ENCODE results near the gene RBKS. TPM values are rescaled to one million over a fixed set of nuclear protein-coding genes. Genes with fewer than 3 reads are reported as not detected.

RBKS gene
- total RNA-seq, result 12.1 TPM

DNA sequence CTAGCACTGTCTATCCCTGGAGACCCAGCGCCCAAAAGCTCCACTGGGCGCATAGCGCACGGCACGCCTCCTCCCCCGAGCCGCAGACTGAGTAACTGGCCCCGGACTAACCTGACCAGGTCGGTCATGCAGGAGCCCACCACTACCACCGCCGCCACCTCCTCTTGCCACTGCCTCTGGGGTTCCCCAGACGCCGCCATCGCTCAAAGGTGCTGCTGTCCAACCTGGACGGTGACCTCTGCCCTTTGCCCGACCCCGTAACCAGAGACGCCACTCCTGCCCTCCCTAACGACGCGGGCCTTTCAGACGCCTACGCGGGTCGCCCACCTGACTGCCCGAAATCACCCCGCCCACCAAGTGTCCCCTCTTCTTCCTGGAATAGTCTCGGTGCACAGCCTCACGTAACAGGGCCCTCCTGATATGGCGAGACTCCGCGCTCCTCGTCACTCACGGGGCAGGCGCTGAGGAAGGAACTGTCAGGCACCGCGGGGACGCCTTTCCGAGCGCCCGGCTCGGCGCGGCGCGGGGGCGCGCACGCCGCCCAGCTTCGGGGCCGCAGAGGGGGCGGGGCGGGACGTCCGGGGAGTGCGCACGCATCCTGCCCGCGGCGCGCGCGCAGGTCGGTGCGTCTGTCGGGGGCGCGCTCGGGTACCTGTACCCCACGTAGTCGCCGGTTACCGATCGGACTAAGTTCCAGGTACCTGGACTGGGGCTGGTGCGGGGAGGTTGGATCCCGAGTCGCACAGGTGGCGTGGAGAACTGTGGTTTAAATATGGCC, at the start of gene RBKS, which contains the start of gene BABAM2:
RBKS (minus strand) TSS at position 242 of the 778 bp plus-strand sequence; CDS start at position 200, 42 bp downstream.
BABAM2 (plus strand) TSS at position 584 of the 778 bp plus-strand sequence. CDS start 3,828 bp downstream, outside the sequence.
- no peaks in the 10 kb centered on the region for H3K27me3 ChIP-seq (ENCODE audit: insufficient read depth, low read length)
- no peaks in the 10 kb centered on the region for H3K9me3 ChIP-seq (ENCODE audit: low read depth, low read length)
- peak within 1 kb of the TSS; percentile 71 for H3K4me3 ChIP-seq (ENCODE audit: low read length)
- H3K4me1 ChIP-seq (ENCODE audit: insufficient read depth, low read length), result peaks cover 36% of the 10 kb centered on the region

DNA sequence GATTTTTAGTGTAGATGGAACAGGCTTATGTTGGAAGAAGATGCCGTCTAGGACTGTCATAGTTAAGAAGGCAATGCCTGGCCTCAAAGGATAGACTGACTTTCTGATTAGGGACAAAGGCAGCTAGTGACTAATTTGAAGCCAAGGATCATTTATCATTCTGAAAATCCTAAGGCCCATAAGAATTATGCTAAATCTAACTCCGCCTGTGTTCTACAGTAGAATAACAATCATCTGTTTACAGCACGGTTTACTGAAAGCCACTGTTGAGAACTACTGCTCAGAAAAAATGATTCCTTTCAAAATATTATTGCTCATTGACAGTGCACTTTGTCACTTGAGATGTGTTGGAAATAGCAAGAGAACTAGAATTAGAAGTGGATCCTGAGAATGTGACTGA, 44.8 kb upstream of the RBKS start:
- Histone ChIP-seq H3K4me1 (ENCODE audit: insufficient read depth, low read length) (peaks cover 8% of the 10 kb centered on the region), H3K9me3 (ENCODE audit: low read depth, low read length) (no peaks in the 10 kb centered on the region), H3K27me3 (ENCODE audit: insufficient read depth, low read length) (no peaks in the 10 kb centered on the region), H3K4me3 (ENCODE audit: low read length) (no peak overlapping the region)

DNA sequence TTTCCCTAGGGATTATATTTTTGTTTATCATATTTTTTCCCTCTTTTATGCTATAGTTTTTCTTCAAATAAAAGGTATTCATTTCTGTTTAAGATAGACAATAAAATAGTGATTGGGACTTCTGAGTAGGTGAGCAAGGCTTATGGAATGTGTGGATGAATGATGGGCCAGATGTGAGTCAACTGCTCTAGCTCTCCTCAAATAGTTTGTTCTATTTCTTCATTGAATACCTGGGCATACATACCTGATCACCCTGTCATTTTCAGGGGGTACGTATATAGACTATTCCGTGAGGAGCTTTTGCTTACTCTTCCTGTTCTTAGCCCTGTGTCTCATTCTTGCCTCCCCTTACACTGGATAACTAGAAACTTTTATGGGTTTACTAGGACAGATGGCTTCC, 42.2 kb upstream of the RBKS start:
- H3K9me3 ChIP-seq (ENCODE audit: low read depth, low read length), result no peaks in the 10 kb centered on the region
- no peaks in the 10 kb centered on the region for H3K27me3 ChIP-seq (ENCODE audit: insufficient read depth, low read length)
- no peak overlapping the region for H3K4me3 ChIP-seq (ENCODE audit: low read length)
- H3K4me1 ChIP-seq (ENCODE audit: insufficient read depth, low read length), result peaks cover 8% of the 10 kb centered on the region

DNA sequence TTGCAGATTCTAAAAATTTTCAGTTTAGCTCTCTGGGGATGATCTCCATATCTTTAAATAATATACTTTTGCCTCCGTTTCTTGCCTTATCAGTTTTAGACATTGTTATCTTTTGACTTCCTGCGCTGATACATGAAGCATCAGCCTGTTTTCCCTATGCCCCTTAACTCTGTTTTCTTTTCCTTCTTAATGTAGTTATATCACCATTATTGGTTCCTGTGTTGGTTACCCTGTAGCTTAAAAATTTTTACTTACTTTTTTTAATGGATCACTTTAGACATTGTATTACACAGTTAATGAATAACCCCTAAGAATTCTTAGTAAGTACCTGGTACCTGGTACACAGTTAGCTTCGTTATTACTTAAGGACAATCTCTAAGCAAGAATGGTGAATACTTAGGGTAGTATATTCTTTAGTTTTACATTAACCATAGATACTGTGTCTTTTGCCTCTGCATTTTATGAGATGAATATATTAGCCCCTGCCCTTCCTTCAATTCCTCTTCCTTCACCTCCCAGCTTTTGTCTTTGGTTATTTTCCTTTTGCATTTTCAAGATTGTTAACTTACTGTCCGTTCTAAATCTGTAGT, 41.3 kb upstream of the RBKS start:
- Histone ChIP-seq H3K4me1 (ENCODE audit: insufficient read depth, low read length) (peaks cover 5% of the 10 kb centered on the region), H3K4me3 (ENCODE audit: low read length) (no peak overlapping the region), H3K27me3 (ENCODE audit: insufficient read depth, low read length) (no peaks in the 10 kb centered on the region), H3K9me3 (ENCODE audit: low read depth, low read length) (no peaks in the 10 kb centered on the region)

DNA sequence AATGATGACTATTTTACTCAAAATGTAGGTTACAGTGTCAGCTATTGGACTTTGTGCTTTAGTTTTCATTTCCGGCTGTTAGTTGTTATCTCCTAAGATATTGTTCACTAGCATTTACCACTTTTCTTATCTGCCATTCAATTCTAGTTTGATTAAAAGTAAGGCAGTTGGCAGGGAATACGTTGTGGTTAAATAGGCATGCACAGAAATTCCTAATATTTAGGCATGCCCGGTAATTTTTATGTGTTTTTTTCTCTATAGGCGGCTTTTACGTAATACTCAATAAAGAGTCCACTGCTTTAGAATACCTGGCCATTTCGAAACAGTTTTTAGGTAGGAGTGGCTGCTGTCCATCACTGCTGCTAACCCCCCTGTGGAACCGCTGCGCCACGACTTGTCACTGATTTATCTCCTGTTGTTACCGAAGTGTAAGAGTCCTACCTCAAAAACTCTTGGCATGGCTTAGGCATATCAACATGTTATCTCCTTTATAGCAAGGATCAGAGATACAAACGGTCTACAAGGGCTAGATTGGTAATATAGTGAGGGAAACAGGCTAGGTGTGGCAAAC, 39.8 kb upstream of the RBKS start:
- Histone ChIP-seq H3K4me1 (ENCODE audit: insufficient read depth, low read length) (peaks cover 5% of the 10 kb centered on the region), H3K27me3 (ENCODE audit: insufficient read depth, low read length) (no peaks in the 10 kb centered on the region), H3K4me3 (ENCODE audit: low read length) (no peak overlapping the region), H3K9me3 (ENCODE audit: low read depth, low read length) (no peaks in the 10 kb centered on the region)

DNA sequence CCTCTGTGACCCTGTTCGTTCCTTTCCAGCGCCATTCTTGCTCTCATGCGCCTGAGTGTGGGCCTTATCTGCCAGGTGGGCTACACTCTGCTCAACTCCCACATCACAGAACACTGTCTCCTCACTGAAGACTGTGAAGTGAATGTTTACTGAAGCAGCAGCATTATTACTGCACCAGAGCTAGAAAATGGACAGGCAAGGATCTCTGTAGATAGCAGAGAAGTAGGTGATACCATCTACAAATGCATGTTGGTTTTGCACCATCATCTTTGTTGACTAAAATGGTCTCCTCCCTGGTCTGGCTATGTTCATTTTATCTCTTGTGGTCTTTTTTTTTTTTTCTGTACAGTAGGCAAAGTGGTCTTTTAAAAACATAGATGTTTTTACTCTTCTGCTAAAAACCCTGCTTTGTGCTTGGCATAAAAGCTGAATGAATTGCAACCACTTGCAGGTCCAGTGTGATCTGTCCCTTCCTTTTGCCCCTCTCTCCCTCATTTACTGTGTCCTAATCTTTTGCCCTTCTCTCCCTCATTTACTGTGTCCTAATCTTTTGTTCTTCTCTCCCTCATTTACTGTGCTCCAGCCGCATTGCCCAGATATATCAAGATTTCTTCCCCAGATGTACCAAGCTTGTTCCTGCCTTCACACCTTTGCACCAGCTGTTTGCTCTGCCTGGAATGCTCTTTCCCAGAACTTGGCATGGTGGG, 35.7 kb upstream of the RBKS start:
- Histone ChIP-seq H3K27me3 (ENCODE audit: insufficient read depth, low read length) (no peaks in the 10 kb centered on the region), H3K9me3 (ENCODE audit: low read depth, low read length) (no peaks in the 10 kb centered on the region), H3K4me3 (ENCODE audit: low read length) (no peak overlapping the region), H3K4me1 (ENCODE audit: insufficient read depth, low read length) (no peaks in the 10 kb centered on the region)

DNA sequence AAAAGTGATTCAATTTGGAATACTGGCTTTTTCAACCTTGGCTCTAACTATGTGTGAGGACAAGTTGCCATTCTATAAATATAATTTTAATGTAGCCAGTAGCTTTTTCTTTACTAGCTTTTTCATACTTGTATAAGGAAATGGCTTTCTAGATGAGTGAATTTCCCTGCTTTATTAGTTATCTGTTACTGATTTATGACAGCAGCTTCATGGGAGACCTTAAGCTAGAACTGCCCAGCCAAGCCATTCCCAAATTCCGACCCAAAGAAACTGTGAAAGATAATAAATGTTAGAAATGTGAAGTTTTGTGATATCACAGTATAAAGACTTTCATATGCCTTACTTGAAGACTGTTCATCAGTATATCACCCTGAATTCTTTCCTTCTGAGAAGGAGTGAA, 32.7 kb upstream of the RBKS start:
- no peaks in the 10 kb centered on the region for H3K27me3 ChIP-seq (ENCODE audit: insufficient read depth, low read length)
- H3K9me3 ChIP-seq (ENCODE audit: low read depth, low read length), result no peaks in the 10 kb centered on the region
- H3K4me1 ChIP-seq (ENCODE audit: insufficient read depth, low read length), result peaks cover 4% of the 10 kb centered on the region
- no peak overlapping the region for H3K4me3 ChIP-seq (ENCODE audit: low read length)

DNA sequence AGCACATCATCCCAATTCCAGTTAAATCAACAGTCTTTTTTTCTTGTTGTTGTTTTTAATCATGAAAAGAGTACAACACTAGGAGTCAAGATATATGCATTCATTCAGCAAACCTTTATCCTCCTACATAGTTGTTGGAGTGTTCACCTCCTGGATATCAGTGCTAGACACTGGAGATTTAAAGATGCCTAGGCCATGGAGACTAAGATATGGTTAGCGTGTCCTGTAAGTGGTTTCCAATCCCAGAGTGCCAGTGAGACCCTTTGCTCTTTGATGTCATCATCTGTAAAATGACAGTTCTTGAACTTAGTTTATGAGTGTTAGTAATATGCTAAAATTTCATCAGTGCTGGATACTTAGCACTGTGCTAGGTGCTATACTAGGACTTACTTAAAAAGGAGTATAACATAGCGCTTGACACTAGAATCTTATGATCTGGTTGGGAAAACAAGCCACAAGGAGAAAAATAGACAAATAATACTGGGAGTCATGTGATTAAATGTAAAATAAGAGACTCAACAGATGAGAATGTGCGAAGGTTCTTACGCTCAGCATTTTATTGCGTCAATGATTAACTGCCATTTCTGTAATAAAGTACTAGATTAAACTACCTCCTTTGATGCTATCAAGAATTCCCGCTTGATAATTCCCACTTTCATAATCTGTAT, 31.8 kb upstream of the RBKS start:
- Histone ChIP-seq H3K9me3 (ENCODE audit: low read depth, low read length) (no peaks in the 10 kb centered on the region), H3K27me3 (ENCODE audit: insufficient read depth, low read length) (no peaks in the 10 kb centered on the region), H3K4me1 (ENCODE audit: insufficient read depth, low read length) (peaks cover 4% of the 10 kb centered on the region), H3K4me3 (ENCODE audit: low read length) (no peak overlapping the region)

DNA sequence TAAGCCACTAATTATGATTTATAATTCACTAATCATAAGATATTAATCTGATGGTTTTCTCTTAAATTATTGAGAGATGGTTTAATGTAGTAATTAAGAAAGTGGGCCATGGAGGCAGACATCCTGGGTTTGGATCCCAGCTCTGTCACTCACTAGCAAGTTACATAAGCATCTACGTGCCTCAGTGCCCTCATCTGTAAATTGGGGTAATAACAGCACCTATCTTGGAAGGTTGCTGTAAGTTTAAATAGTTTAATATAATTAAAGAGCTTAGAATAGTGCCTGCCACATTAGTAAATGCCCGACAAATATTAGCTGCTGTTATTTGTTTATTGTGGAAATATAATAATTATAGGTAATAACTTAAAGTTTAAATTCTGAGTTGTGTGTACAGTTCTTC, 31.2 kb upstream of the RBKS start:
- Histone ChIP-seq H3K4me1 (ENCODE audit: insufficient read depth, low read length) (peaks cover 4% of the 10 kb centered on the region), H3K9me3 (ENCODE audit: low read depth, low read length) (no peaks in the 10 kb centered on the region), H3K27me3 (ENCODE audit: insufficient read depth, low read length) (no peaks in the 10 kb centered on the region), H3K4me3 (ENCODE audit: low read length) (no peak overlapping the region)

DNA sequence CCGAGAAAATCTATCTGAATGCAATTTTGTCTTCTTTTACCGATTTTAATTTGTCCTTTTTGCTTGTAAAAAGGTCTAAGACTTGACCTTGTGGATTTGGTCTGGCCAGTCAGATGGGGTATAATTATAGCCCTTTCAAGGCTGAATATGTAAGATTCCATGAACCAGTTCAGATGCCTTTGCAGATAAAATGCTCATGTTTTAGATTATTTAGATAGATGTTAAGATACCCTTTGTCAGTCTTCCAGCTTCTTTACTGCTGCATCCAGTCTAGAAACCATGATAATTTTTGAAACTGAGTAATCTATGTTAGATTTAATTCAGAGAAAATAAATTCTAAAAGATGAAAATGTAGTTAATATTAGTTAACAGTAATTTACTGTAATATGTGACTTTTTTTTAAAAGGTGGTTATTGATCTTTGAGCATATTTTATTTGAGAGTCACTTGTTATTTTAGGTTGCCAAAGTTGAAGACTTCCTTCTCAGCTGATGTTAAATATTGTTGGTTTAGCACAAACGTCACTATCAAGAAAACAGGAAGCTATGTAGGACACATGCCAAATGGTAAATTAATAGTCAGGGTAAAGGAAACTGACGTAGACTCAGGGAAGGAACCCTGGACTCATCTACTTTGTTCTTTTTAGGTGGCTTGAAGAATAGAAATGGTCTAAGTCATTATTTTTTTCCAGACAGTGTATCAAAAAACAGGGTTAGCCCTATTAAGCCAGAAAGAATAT, 30.1 kb upstream of the RBKS start:
- peaks cover 4% of the 10 kb centered on the region for H3K4me1 ChIP-seq (ENCODE audit: insufficient read depth, low read length)
- no peaks in the 10 kb centered on the region for H3K27me3 ChIP-seq (ENCODE audit: insufficient read depth, low read length)
- no peaks in the 10 kb centered on the region for H3K9me3 ChIP-seq (ENCODE audit: low read depth, low read length)
- no peak overlapping the region for H3K4me3 ChIP-seq (ENCODE audit: low read length)

DNA sequence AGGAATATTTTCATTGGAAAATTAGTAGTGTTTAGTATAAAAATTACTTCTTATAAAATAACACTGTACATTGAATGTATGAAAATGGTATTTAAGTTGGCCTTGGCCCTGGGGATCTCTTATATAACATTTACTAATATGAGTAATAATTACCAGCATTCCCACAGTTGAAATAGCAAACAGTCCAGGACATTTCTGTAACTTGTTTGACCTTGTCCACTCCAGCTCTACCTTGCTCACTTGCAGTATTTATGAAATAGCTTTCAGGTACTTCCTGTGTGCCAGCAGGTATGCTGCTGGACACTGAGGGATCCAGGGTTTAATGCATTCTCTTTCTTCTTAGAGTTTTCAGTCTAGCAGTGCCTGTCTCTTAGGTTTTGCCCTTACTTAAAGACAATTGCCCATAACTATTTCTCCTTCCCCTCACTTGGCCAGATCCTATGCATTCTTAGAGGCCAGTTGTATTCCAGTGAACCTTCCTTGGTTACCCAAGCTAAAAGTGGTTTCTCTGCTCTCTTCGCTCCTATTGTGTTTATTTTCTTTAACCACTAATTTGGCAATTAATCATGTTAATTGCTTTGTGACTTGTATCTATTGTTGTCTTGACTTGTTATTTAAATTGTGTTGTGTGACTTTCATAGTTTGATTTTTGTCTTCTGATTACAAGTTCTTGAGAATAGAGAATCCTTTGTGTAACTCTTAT, 26.3 kb upstream of the RBKS start:
- no peak overlapping the region for H3K4me3 ChIP-seq (ENCODE audit: low read length)
- H3K9me3 ChIP-seq (ENCODE audit: low read depth, low read length), result no peaks in the 10 kb centered on the region
- peaks cover 8% of the 10 kb centered on the region for H3K4me1 ChIP-seq (ENCODE audit: insufficient read depth, low read length)
- H3K27me3 ChIP-seq (ENCODE audit: insufficient read depth, low read length), result no peaks in the 10 kb centered on the region

DNA sequence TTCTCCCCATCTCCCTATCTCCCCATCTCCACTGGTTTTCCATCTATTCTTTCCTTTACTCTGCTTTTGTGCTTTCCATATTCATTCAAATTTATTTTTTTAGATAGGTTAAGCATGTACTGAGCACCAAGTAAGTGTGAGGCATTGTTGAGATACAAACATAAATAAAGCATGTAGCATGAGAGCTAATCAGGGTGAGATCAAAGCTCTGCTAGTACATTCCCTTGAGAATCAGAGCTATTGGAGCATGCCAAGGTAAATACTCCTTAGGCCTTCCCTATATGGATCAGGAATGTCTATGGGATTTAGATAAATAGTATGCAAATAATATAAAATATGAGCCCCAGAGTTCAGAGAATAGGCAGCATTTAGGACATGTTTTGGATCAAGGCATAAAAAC, 25.7 kb upstream of the RBKS start:
- Histone ChIP-seq H3K4me1 (ENCODE audit: insufficient read depth, low read length) (peaks cover 8% of the 10 kb centered on the region), H3K4me3 (ENCODE audit: low read length) (no peak overlapping the region), H3K9me3 (ENCODE audit: low read depth, low read length) (no peaks in the 10 kb centered on the region), H3K27me3 (ENCODE audit: insufficient read depth, low read length) (no peaks in the 10 kb centered on the region)

DNA sequence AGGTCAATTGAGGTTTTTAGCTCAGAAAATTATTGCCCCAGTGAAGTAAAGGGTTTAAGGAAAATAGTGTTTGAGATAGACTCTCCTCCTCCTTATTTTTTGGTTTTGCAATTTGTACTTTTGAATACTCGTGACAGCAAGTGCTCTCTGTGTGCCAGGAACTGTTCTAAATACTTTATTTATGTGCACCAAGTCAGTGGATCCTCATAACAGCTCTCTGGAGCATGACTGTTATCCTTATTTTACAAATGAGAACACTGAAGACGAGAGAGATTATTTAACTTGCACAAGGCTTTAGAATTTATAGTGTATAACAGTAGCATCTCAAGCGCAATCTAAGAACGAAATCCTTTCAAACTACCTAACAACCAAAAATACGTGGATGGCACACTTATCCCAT, 25.0 kb upstream of the RBKS start:
- Histone ChIP-seq H3K9me3 (ENCODE audit: low read depth, low read length) (no peaks in the 10 kb centered on the region), H3K4me3 (ENCODE audit: low read length) (no peak overlapping the region), H3K27me3 (ENCODE audit: insufficient read depth, low read length) (no peaks in the 10 kb centered on the region), H3K4me1 (ENCODE audit: insufficient read depth, low read length) (peaks cover 8% of the 10 kb centered on the region)

DNA sequence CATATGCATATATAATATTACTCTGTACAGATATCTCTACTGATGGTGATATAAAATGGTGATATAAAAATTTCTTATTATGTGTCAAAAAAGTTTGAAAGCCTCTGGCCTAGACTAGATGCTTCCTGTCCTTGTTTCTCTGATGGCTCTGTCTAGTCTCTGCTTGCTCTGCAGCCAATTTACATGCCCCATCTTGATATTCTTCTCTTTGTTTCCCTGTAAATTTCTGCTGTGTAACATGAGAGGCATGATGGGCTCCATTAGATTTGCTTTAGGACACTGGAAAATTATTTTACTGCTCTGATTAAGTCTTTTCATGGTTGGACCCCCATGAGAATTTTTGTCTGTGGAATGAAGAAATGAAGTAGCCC, 24.6 kb upstream of the RBKS start:
- peaks cover 4% of the 10 kb centered on the region for H3K4me1 ChIP-seq (ENCODE audit: insufficient read depth, low read length)
- no peaks in the 10 kb centered on the region for H3K9me3 ChIP-seq (ENCODE audit: low read depth, low read length)
- no peaks in the 10 kb centered on the region for H3K27me3 ChIP-seq (ENCODE audit: insufficient read depth, low read length)
- no peak overlapping the region for H3K4me3 ChIP-seq (ENCODE audit: low read length)

Measured in mononuclear cell (primary cell).